ENCODE results near the gene FOXP4.

- no peak for TF ChIP-seq POLR2AphosphoS5 (IDR thresholded peaks at IDR 0.05; ENCODE audit: low read depth, low read length)
- TF ChIP-seq CTCF (IDR thresholded peaks at IDR 0.05 in 2 of 3, conservative IDR thresholded peaks at IDR 0.05 in 1 of 3; ENCODE audit: borderline replicate concordance in 1 of 3, insufficient read depth in 1 of 3, low read depth in 2 of 3, low read length in 2 of 3), result no peak
- no peak for TF ChIP-seq POLR2A (IDR thresholded peaks at IDR 0.05; ENCODE audit: borderline replicate concordance, extremely low read depth, insufficient read depth, insufficient read length)
- TF ChIP-seq MAX (IDR thresholded peaks at IDR 0.05), result no peak
- TF ChIP-seq ZNF274 (IDR thresholded peaks at IDR 0.05; ENCODE audit: low read depth, low read length), result no peak
- TF ChIP-seq SRF (IDR thresholded peaks at IDR 0.05; ENCODE audit: low read depth), result no peak
- no peak for TF ChIP-seq REST (IDR thresholded peaks at IDR 0.05; ENCODE audit: low read depth)
- no peak for TF ChIP-seq ZBTB33 (IDR thresholded peaks at IDR 0.05; ENCODE audit: extremely low read depth, insufficient replicate concordance, low read length)
- TF ChIP-seq SP1 (IDR thresholded peaks at IDR 0.05; ENCODE audit: low read depth), result no peak
- no peak for TF ChIP-seq SIN3A (IDR thresholded peaks at IDR 0.05; ENCODE audit: low read depth)
- no peak for TF ChIP-seq JUND (IDR thresholded peaks at IDR 0.05)
- TF ChIP-seq EGR1 (IDR thresholded peaks at IDR 0.05; ENCODE audit: low read depth), result no peak
- TF ChIP-seq EZH2phosphoT487 (IDR thresholded peaks at IDR 0.05; ENCODE audit: borderline replicate concordance), result no peak
Measured at GRCh38 chr6:41630069-41630468, 83.9 kb downstream of the FOXP4 start.

Measured in HCT116 (cell line).